HG02623 (cell line): Measurements from ENCODE around the gene SH2B3.
"Not testable (repeated sequence)": the region's sequence is repeated elsewhere in the genome, so short reads cannot be mapped to it uniquely, and the experiment has no call there.

Experiments used
- ATAC-seq: cut with Tn5 transposase; IDR thresholded peaks from one replicate; pipeline ENCODE4 v1.9.1; 2021; ENCODE audit warnings: moderate library complexity; ENCODE audit not compliant: unreplicated experiment

SH2B3 gene

GRCh38 chr12:111386885-111387284 is 18.8 kb upstream of the SH2B3 start:
- no peak for ATAC-seq

- no peak for ATAC-seq
Observed at GRCh38 chr12:111387747-111388323, 17.9 kb upstream of the SH2B3 start.

- ATAC-seq, result no peak
Observed at GRCh38 chr12:111389635-111390034, 16.1 kb upstream of the SH2B3 start.

- no peak for ATAC-seq
Observed at GRCh38 chr12:111390910-111391309, 14.8 kb upstream of the SH2B3 start.

- no peak for ATAC-seq
Observed at GRCh38 chr12:111393700-111394300, 11.9 kb upstream of the SH2B3 start.

- no peak for ATAC-seq
Observed at GRCh38 chr12:111394480-111394879, 11.2 kb upstream of the SH2B3 start.

GRCh38 chr12:111395336-111396187 is 10.2 kb upstream of the SH2B3 start:
- no peak for ATAC-seq

GRCh38 chr12:111396271-111396670 is 9.5 kb upstream of the SH2B3 start:
- not testable (repeated sequence) for ATAC-seq

- peak; percentile 69 for ATAC-seq
Observed at GRCh38 chr12:111396726-111397445, 8.8 kb upstream of the SH2B3 start.

- no peak for ATAC-seq
Observed at GRCh38 chr12:111398530-111398929, 7.2 kb upstream of the SH2B3 start.

GRCh38 chr12:111399741-111400404 is 5.8 kb upstream of the SH2B3 start:
- ATAC-seq, result not testable (repeated sequence)

GRCh38 chr12:111401167-111401605 is 4.5 kb upstream of the SH2B3 start:
- no peak for ATAC-seq

- not testable (repeated sequence) for ATAC-seq
Observed at GRCh38 chr12:111402490-111402824, 3.3 kb upstream of the SH2B3 start.

- ATAC-seq, result no peak
Observed at GRCh38 chr12:111404362-111405148, 1.2 kb upstream of the SH2B3 start.

- peak; percentile 56 for ATAC-seq
Observed at GRCh38 chr12:111405149-111405858, 419 bp upstream of the SH2B3 start.

- no peak for ATAC-seq
Observed at GRCh38 chr12:111406474-111407376, 1.0 kb downstream of the SH2B3 start.

- ATAC-seq, result no peak
Observed at GRCh38 chr12:111407377-111408115, 1.8 kb downstream of the SH2B3 start.

GRCh38 chr12:111408116-111408440 is 2.4 kb downstream of the SH2B3 start:
- ATAC-seq, result no peak
